Omental fat pad (tissue), 4 donors: Measurements from ENCODE around the gene CYP4F22. TPM values are rescaled to one million over a fixed set of nuclear protein-coding genes. Genes with fewer than 3 reads are reported as not detected.

Experiments
- ATAC-seq: fragments of 150-250 bp; one replicate; pipeline ENCODE4 v1.9.1; 2016; ENCODE audit warnings: mild to moderate bottlenecking, moderate library complexity; ENCODE audit not compliant: low FRiP score
- DNase-seq: peaks from one replicate; pipeline ENCODE4 v3.0.0-alpha.2; 2019; ENCODE audit warnings: low spot score
- CTCF ChIP-seq, 3 donors: fragments of 450-650 bp; IDR thresholded peaks; one replicate each; pipeline ENCODE4 v1.5.1; 2016 to 2017; ENCODE audit warnings: antibody characterized with exemption in 3 of 3, mild to moderate bottlenecking in 3 of 3, moderate library complexity in 2 of 3
- total RNA-seq, 4 donors: library from RNA; depleted of rRNA; stranded (reverse); fragments of >200 nt; gene quantifications; one replicate each; pipeline ENCODE4 v1.1.0, GENCODE V29; 2016

The CYP4F22 gene
- total RNA-seq, 4 donors from 2014 or later = 0.36 to 1.3 TPM; not detected in 2

GRCh38 chr19:15562861-15563260 is 54.5 kb downstream of the CYP4F22 start:
- DNase-seq (no peak), ATAC-seq (no peak)
- no peak for TF ChIP-seq CTCF (IDR thresholded peaks at IDR 0.05)

DNA sequence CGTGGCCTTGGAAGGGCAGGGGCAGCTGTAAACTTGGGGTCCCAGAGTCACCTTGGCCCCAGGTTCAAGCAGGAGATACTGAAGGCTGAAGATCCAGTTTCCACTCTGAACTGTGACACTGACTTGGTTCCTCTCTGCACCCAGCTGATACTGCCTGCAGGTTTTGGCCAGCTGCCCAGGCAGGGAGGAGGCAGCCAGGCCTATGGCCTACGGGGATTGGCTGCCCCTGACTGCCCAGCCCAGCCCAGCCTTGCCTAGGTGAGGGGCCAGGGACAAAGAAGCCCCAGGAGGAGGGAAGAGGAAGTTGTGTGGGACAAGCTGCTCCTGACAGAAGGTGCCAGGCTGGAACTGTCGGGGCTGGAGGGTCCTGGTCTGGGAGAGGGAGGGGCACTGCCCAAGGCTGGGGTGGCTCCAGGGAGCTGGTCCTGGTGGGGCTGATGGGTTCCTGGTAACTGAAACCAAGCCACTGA is 55.0 kb downstream of the CYP4F22 start:
- TF ChIP-seq CTCF (IDR thresholded peaks at IDR 0.05) = no peak
- DNase-seq (no peak), ATAC-seq (no peak)

DNA sequence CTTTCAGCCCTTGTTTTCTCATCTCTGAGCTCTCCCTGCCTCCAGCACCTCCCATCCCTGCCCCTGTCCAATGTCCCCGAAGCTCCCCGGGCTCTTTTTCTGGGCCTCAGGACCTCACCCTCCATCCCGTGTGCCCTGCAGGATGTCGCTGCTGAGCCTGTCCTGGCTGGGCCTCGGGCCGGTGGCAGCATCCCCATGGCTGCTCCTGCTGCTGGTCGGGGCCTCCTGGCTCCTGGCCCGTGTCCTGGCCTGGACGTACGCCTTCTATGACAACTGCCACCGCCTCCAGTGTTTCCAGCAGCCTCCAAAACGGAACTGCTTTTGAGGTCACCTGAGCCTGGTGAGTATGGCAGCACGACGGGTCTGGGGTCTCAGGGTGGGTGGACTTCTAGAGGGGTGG is 55.6 kb downstream of the CYP4F22 start:
- ATAC-seq (no peak), DNase-seq (no peak)
- TF ChIP-seq CTCF (IDR thresholded peaks at IDR 0.05) = no peak

GRCh38 chr19:15564534-15565168 is 56.3 kb downstream of the CYP4F22 start:
- DNase-seq = no peak
- ATAC-seq = no peak
- no peak for TF ChIP-seq CTCF (IDR thresholded peaks at IDR 0.05)

DNA sequence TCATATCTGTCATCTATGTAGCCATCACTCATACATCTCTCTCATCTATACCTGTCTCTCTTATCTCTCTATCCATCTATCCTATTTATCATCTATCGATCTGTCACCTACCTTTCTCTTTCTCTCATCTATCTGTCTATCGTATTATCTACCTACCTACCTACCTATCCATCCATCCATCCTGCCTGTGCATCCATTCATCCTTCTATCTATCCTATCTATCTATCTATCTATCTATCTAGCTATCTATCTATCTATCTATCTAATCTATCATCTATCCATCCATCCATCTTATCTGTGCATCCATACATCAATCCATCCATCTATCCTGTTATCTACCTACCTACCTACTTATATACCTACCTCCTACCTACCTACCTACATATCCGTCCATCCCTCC is 62.1 kb downstream of the CYP4F22 start:
- TF ChIP-seq CTCF (IDR thresholded peaks at IDR 0.05) = no peak
- no peak for DNase-seq
- ATAC-seq = no peak

DNA sequence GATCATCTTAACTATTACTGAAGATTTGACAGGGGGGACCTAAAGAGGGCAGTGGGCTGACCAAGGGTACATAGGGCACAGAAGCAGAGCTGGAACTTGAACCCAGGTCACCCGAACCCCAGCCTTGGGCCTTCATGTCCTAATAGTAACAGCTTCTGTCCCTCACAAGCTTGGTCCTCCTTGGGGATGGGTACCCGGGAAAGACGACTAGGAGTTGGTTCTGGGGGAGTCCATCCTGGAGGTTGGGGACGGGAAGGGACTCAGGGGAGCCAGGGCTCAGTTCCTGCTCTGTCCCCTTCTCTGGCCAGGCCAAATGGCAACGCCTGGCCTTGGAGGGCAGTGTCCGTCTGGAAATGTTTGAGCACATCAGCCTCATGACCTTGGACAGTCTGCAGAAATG is 67.1 kb downstream of the CYP4F22 start:
- DNase-seq (no peak), ATAC-seq (no peak)
- no peak for TF ChIP-seq CTCF (IDR thresholded peaks at IDR 0.05)

DNA sequence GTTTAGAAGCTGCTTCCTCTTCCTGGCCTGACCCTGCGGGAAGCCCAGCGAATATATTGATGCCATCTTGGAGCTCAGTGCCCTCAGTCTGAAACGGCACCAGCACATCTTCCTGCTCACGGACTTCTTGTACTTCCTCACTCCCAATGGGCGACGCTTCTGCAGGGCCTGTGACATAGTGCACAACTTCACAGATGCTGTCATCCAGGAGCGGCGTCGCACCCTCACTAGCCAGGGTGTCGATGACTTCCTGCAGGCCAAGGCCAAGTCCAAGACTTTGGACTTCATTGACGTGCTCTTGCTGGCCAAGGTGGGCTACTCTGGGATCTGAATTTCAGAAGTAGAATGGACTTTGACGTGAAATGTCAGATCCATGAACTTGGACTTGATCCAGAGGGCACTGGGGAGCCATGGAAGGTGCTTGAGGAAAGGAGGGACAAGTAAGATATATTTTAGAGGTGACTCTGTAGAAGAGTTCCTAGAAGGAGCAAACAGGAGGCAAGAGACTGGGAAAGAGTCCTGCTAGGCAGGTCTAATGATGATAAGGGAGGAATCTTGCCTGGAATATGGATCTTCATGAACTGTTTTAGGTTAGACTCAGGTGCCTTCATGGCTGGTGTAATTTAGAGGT is 68.3 kb downstream of the CYP4F22 start:
- ATAC-seq (no peak), DNase-seq (no peak)
- TF ChIP-seq CTCF (IDR thresholded peaks at IDR 0.05) = no peak
